DMS53 treated with DMSO at 0.1 percent for 48 hours (cell line): Measurements from ENCODE around the gene FAM83F.
A peak's percentile ranks its signal among the peaks of the same experiment; 100 is the strongest.
"Not testable (repeated sequence)": the region's sequence is repeated elsewhere in the genome, so short reads cannot be mapped to it uniquely, and the experiment has no call there.

ENCODE experiments used
- DNase-seq: peaks from one replicate; lab custom pipeline; 2025; ENCODE audit not compliant: unreplicated experiment; lab: John Stamatoyannopoulos, UW

The FAM83F gene

DNA sequence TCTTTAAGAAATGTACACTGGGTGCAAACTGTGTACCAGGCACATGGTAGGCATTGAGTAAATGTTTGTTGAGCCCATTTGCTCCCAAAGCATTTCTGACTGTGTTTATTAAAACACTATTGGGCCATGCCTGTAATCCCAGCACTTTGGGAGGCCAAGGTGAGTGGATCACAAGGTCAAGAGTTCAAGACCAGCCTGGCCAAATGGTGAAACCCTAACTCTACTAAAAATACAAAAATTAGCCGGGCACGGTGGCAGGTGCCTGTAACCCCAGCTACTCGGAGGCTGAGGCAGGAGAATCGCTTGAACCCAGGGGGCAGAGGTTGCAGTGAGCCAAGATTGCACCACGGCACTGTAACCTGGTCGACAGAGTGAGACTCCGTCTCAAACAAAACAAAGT lies 1.9 kb upstream of the FAM83F start:
- not testable (repeated sequence) for DNase-seq

DNA sequence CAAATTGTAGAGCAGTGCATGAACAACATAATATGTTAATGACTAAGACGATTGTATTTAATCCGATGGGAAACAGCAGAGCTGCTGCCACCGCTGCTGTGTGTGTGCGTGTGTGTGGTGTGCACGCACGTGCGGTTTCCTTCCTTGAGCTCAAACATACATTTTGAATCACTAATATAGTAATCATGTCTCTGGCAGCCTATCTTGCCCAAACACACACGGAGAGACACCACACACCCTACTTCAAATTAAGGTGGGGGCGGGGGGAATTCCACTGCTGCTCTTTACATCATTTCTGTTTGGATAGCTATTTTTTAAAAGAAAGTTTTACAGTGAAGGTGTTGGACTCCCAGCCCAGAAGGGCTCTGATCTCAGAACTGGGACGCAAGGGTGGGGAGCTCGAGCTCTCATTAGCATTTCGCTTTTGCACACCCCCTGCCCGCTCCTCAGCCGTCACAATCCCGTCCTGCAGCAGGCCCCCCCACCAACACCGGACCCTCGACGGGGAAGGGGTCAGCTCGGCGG lies 651 bp upstream of the FAM83F start:
- DNase-seq = no peak

DNA sequence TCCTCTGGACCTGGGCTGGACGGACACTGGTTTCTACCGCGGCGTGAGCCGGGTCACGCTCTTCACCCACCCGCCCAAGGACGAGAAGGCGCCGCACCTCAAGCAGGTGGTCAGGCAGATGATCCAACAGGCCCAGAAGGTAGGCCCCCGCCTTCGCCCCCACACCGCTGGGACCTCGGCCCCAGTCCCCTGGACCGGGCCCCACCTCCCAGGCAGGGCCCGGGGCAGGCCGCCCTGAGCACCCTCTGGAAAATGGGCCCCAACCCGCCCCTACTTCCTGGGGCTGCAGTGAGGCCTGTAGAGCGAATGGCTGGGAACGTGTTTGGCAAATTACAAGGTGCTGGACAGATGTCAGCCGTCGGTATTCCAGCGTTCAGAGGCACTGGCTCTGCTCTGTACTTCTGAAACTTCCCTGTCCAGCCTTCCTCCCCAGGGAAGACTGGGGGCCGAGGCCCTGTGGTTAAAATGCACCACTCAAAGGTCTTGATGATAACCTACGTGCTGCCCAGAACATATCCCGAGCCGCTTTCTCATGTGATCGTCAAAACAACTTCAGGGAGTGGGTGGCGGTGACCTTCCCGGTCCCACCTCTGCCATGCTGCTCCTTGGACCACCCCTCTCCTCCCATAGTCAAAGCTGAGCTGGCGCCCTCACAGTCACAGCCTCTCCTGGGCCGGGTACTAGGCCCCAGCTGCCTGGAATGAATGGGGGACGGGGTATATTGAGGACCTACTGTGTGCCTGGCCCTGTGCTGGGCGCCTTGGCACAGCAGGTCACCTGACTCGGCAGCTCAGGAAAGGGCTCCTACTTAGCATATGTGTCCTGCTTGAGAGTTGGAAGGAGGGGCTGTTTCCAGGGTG lies 869 bp downstream of the FAM83F start:
- no peak for DNase-seq

DNA sequence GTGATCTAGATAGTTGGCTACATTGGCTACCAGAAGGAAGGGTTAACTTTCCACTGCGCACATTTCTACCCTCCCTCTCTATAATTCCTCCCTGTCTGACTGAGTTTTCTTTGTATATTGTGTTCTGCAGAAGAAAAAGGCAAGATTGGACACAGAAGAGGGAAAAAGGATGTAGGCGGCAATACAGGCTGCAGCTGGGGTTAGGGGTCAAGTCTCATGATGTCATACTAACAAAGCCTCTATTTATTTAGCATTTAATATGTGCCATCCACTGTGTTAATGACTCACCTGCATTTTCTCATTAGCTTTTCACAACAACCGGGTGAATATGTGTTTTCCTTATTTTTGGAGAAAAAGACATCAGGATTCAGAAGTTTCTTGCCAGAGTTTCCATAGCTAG lies 2.0 kb downstream of the FAM83F start:
- DNase-seq = peak; percentile 26

DNA sequence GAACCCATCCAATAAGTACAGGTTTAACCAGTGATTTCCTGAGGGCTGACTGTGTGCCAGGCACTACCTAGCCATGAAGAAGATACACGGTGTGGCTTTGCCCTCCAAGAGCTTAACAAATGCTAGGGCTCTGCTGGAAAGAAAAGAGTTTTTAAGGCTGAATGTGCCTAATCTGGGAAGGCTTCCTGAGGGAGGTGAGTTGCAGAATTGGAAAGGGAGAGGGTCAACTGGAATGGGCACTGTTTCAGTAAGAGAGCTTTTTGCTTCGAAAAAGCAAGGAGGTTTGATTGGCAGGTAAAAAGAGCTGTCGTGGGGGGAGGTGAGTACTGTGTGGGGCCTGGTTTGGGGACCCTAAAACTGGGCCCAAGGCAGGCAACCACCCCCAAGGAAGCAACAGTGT lies 2.7 kb downstream of the FAM83F start:
- no peak for DNase-seq

DNA sequence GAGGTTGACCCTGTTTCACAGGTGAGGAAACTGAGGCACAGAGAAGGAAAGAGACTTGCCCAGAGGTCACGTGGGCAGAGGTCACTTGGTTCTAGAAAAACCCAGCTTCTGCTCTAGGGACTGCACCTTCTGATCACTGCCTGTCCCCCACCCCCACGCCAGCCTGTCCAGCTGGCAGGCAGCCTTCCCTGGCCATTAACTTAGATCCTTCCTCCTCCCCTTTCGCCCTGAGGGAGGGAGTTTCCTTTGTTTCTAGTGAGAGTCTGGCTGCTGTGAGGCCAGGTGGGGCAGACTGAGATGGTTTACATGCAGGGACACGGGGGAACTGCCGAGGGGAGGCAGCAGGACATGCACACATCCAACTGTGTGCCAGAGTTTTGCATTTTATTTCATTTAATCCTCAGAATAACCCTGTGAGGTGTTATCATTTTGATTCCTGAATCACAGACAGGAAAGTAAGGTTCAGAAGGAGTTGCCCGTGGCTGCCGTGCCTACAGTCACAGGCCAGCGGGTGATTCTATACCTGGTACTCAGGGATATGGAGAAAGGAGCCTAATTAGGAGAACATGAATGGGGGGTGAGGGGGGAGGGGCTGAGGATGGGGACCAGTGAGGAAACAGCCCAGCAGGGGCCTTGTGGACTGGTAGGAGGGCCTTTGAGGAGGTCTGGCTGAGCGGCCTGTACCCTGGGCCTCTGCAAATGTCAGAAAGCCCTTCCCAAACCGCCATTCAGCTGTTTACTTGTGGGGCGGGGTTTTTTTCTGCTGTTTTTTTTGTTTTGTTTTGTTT lies 3.4 kb downstream of the FAM83F start:
- peak; percentile 45 for DNase-seq

DNA sequence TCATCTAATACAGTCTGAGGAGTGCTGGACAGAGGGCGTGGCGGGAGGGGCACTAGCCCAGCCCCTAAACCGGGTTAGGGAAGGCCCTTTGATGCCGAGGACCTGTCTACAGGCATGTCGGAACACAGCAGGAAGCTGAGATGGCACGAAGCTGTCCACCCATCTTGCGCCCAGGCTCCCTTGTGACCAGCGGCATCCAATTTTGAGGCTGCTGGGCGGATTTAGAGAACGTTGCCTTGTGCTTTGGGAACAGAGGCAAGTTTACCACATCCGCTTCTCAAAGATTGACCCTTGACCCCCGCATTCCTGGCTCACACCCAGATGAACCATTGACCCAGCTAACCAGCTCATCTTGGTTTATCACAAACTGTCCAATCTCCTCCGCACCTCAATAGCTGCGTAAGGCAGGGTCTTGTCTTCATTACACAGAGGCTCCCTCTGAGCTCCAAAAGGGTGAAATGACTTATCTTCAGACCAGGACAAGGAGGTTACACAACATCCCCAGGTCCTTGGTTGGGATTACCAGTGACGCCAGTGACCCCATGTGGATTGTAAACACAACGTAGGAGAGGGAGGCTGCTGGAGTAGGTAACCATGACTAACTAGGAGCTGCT lies 4.5 kb downstream of the FAM83F start:
- no peak for DNase-seq

DNA sequence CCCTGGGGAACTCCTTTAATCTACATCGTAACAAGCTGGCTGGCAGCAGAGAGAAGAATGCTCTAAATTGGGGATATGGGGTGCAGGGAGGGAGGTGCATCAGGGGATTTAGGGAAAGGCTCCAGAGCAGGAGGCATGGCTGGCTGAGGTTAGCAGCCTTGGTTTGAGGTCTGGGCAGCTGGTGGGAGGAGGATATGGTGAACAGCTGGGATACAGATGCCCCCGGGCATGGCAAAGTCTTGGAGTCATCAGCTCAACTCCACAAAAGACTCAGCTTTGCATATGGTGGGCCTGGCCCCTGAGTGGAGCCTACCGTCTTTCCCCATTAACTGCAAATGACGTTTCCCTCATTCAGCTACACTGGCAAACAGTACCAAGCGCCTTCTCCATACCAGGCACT lies 5.4 kb downstream of the FAM83F start:
- DNase-seq = no peak

DNA sequence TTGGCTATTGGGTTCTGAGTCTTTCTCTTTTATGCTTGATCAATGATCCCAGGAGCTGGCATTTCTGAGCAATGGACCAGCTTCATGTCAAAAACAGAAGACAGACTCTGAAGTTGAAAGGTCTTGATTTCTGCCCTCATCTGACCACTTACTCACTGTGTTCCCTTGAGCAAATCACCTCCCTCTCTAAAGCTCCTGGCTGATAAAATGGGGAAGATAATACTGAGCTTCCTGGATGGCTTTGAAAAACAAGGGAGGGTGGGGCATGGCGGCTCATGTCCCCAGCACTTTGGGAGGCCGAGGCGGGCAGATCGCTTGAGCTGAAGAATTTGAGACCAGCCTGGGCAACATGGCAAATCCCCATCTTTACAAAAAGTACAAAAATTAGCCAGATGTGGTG lies 6.4 kb downstream of the FAM83F start:
- DNase-seq = no peak

DNA sequence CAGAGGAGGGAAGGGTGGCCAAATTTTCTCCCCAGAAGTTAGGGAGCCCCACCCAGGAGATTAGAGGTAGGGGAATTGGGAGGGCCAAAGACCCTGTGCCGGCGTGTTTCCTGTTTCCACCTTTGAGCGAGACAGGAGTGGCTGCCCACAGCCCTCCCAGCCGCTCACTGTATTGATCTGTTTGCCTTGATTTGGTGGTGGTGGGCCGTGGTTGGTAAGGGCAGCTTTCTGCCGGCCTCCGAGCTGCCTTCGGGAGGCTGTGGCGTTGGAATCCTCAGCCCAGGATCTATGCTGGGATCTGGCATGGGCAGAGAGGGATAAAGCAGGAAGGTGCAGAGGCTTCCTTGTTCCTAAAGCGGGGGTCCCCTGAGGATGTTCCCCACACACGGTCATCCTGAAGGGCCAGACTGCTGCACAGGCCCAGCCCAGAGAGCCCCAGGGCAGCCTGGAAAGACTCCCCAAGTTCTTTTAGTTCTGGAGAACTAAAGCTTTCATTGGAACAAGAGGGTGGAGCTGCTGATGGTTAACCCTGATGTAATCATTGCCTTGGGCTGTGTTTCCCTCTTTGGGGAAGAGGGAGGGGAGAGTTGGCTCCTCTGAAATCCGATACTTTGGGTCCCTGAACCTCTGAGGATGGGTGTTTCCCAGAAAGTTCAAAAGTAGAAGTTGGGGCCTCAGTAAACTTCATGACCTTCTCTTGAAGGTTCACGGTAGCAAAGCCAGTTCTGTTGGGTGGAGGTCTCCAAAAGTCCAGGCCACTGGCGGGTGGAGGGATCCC lies 7.2 kb downstream of the FAM83F start:
- DNase-seq = no peak

DNA sequence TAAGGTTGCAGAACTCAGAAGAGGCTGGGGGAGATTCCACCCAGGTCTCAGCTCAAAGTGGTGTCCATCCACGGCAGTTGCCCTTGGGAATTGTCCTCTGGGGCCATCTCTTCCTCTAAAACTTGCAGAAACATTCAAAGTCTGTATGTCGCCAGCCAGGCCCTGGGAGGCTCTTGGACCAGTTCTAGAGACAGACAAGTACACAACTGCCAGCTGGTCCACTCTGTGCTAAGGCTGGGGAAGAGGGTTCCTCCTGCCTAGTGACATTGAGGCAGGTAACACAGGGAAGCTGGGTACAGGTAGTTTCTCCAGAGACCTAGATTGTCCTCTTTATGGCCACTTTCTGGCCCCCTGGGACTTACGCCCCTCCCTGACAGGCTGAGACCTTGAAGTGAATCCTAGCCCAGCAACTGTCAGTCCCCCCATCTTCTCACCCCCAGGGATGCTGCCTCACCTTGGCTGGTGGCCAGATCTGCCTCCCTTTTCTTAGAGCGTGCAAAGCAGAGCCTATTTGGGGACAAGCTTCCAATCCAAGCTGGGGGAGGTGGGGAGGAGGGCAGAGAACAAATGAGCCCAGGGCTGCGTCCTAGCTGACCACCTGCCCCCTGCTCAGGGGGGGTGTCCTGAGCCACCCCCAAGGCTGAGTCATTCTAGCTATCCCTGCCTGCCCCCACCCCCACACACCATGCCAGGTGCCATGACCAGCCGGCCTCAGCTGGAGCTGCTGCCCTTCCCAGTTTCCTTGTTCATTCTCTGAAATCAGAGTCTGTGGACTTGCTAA lies 8.4 kb downstream of the FAM83F start:
- DNase-seq = no peak

DNA sequence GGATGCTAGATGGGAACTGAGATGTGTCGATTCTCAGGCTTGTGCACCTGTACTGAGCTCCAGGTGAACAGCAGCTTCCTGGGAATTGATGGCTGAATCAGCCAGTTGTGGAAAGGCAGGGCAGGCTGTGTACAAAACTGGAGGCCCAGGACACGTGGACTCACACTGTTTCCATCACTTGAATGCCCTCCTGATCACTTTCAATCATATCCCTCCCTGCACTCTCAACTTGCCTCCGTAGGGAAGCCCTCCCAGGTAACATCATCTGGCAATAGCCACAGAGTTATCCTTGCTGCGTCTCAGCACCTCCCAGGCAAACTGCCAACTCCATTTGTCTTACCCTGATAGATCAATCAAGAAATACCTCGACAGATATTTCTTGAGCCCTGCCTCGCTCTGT lies 10.1 kb downstream of the FAM83F start:
- no peak for DNase-seq

DNA sequence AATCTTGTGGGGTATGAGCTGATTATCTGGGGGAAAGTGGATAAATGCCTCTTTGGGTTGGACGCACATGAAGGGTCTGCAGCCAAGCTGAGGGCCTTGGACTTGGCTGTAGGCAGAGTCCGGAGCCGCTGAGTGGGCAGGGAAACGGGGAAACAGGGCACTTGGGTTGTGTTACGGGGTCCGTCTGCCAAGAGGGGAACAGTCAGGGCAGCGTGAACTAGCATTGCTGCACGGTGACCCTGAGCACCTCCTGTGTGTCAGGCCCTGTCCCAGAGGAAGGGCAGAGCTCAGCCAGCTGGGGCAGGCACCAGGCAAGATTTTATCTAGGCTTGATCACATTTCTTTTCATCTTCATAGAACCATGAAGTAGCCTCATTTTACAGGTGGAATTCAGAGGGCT lies 11.9 kb downstream of the FAM83F start:
- no peak for DNase-seq

DNA sequence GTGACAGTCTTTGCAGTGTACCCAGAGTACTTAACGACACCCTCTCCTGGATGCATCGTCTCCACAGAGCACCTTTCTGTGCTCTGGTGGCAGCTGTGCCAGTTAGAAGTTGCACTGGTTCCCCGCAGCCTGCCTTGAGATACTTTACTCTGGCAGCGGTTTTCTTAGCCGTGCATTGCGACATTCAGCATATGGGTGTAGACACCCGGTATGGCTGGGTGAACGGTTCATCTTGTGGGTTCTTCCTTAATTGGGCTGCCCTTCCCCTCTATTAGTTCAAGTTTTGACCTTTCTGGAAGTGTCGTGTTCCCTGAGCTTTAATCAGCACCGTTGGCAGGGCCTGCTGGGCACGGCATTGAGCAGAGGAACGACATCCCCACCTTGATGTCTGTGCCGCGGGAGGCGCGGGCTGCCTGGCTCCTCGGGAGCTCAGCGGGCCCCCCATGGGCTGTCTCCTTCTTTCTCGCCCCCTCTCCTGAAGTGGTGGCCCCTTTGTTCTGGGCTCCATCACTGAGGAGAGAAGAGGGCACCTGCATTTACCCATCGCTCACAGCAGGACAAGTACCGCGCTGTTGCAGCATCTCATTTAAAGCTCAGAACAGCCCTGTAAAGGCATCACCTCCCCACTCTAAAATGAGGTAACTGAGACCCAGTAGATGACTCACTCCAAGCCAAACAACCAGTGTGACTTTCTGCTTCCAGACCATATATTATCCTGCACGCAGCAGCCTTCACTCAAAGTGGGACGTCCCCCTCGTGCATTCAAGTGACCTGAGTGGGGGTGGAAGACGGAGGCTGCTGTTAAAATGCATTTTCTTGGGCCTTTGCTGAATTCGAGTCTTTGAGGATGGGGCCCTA lies 13.3 kb downstream of the FAM83F start:
- no peak for DNase-seq

DNA sequence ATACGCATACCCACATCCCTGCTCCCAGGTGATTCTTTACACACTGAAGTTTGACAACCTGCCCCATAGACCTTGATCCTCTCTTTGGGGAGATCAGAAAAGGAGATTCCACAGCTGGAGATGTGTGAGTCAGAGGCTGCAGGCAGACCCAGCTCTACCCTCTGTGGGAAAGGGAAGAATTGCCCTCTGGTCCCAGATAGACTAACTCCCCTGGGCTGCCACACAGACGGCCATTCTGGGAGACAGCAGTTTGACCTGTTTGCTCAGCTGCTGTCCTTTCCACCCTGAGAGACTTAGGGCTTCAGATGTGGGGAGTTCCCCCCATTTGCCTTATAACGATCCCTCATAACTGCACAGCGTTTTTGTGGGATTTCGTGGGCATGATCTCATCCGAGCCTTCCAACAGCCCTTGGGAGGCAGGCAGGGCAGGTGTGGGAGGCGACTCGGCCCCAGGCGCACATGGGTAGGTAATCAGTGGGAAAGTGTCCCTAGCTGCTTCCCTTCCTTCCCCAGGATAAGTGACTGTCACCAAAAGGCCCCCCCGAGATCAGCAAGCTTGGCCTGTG lies 14.1 kb downstream of the FAM83F start:
- DNase-seq = no peak

DNA sequence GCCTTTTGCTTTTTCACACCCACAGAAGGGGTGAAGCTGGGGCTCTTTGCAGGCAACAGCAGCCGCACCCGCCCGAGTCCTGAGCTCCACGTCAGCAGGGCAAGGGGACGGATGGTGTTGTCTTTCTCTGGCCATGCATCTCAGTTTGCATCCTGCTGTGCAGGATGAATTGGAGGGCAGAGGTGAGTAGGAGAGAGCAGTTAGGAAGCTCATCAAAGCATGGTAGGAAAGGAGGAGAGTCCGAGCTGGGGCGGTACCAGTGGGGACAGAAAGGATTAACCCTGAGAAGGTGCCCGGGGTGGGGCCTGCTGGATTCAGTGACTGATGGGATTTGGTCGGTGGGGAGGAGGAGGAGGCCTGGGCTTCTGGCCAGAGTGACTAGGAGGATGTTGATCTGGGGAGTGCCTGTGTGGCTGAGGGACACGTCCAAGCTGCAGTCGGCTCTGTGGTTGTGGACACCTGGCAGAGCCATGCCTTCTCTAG lies 14.6 kb downstream of the FAM83F start:
- no peak for DNase-seq

DNA sequence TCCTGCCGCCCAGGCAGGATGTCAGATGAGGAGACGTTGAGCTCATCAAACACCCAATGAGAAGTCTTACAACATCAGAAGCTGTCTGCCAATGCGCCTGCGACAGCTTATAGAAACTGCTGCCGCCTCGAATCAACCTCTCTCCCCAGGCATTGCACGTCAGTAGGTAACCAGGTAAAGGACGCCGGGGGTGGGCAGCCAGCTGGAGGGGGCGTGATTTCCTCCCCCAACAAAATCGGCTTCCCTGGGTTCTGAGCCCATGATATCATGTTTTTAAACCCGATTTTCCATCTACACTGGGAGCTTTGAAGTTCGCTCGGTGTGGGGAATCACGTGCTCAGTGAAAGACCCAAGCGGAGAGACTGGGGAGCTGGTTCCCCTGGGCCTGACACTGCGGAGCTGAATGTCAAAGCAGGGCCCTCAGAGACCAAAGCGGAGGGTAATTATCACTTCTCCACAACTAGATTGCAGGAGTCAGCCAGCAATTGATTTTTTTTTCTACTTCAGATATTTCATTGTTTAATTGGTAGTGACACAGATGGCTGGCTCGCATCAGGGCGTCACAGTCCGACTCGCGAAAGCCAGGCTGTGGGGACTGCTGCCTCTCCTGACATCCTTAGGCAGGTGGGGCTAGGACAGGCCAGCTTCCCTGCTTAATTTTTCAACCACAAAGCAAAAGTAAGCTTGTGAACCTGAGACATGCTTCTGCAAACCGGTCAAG lies 15.4 kb downstream of the FAM83F start:
- DNase-seq = no peak

DNA sequence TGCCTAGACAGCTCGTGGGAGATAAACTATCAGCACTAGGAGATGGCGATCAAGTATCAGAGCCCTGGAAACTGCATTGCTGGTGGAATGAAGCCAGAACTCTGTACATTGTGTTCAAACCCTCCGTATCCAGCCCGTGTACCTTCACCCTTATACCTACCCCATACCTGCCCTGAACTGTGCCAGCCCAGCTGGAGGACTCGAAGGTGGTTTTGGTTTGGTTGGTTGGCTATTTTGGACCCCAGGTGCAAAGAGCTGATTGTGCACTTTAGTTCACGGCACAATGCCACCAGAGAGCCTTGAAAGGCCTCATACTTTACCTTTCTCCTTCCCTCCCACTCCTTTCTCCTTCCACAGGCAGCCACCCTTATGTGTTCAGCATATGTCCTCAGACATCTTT lies 16.0 kb downstream of the FAM83F start:
- no peak for DNase-seq
